ENCODE measurements around the gene TMEM239.

The TMEM239 gene

DNA sequence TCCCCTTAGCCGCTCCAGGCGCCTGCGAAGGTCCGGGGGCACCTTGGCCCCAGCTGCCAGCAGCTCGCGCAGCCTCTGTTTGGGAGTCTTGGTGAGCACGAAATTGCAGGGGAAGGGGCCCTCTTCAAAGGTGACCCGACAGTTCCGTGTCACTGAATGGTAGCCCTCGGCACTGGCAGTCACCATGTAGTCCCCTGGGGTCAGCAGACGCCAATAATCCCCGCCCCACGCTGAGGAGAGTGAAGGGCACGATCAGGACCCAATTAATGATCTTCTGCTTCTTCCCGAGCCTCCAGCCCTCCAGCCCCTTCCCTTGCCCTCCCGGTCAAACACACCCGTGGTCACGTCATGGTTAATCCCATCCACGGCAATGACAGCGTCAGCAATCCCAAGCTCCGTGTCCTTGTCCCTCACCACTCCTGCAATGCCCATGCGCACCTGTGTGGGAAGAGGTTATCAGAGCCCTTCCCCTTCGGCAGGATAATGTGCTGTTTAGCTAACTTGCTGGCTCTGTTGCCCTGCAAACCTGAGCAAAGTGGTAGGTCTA lies 21.9 kb upstream of the TMEM239 start:
- H3K27ac Mint-ChIP-seq, result no peak overlapping the region
- H3K4me1 Mint-ChIP-seq, result peaks cover 6% of the 10 kb centered on the region
- H3K36me3 Mint-ChIP-seq (ENCODE audit: low read depth), result peaks cover 65% of the 10 kb centered on the region
- TF ChIP-seq, protein P1, sequence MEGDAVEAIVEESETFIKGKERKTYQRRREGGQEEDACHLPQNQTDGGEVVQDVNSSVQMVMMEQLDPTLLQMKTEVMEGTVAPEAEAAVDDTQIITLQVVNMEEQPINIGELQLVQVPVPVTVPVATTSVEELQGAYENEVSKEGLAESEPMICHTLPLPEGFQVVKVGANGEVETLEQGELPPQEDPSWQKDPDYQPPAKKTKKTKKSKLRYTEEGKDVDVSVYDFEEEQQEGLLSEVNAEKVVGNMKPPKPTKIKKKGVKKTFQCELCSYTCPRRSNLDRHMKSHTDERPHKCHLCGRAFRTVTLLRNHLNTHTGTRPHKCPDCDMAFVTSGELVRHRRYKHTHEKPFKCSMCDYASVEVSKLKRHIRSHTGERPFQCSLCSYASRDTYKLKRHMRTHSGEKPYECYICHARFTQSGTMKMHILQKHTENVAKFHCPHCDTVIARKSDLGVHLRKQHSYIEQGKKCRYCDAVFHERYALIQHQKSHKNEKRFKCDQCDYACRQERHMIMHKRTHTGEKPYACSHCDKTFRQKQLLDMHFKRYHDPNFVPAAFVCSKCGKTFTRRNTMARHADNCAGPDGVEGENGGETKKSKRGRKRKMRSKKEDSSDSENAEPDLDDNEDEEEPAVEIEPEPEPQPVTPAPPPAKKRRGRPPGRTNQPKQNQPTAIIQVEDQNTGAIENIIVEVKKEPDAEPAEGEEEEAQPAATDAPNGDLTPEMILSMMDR (IDR thresholded peaks at IDR 0.05; ENCODE audit: unreplicated experiment in 3 of 3), result no peak
- no peak overlapping the region for H3K4me3 Mint-ChIP-seq
- H3K9me3 Mint-ChIP-seq, result peaks cover 3% of the 10 kb centered on the region
- no peaks in the 10 kb centered on the region for H3K27me3 Mint-ChIP-seq (ENCODE audit: low read depth)

GRCh38 chr20:2794866-2795447 lies 21.2 kb upstream of the TMEM239 start:
- TF ChIP-seq, protein P1 (IDR thresholded peaks at IDR 0.05; ENCODE audit: unreplicated experiment in 3 of 3), result no peak
- Mint-ChIP-seq H3K4me1 (peaks cover 13% of the 10 kb centered on the region), H3K9me3 (peaks cover 3% of the 10 kb centered on the region), H3K27ac (no peak overlapping the region), H3K27me3 (ENCODE audit: low read depth) (no peaks in the 10 kb centered on the region), H3K4me3 (no peak overlapping the region), H3K36me3 (ENCODE audit: low read depth) (peaks cover 65% of the 10 kb centered on the region)

DNA sequence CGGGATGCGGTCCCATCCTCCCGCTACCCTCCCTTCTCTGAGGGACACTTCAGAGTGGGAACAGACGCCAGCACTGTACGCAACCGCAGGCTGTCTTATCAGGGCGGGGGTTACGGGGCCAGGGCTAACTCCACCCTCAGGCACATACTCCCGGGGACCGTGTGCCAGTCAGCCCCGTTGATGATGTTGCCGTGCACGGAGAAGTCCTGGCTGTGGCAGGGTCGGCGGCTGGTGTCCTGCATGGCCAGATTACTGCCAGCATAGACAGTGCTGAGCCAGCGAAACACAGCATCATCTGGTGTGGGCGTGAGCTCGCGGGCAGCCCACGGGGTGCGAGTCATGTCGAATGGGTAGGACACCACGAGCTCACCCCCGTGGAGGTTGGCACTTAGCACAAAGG lies 20.7 kb upstream of the TMEM239 start:
- Mint-ChIP-seq H3K27me3 (ENCODE audit: low read depth) (no peaks in the 10 kb centered on the region), H3K9me3 (peaks cover under 1% of the 10 kb centered on the region), H3K4me1 (peaks cover 15% of the 10 kb centered on the region), H3K36me3 (ENCODE audit: low read depth) (peaks cover 61% of the 10 kb centered on the region), H3K27ac (no peak overlapping the region), H3K4me3 (no peak overlapping the region)
- TF ChIP-seq, protein P1 (IDR thresholded peaks at IDR 0.05; ENCODE audit: unreplicated experiment in 3 of 3), result no peak

- TF ChIP-seq, protein P1 (IDR thresholded peaks at IDR 0.05; ENCODE audit: unreplicated experiment in 3 of 3), result no peak
- Mint-ChIP-seq H3K4me1 (peaks cover 20% of the 10 kb centered on the region), H3K27ac (no peak overlapping the region), H3K4me3 (peak overlapping the region in 1 of 3 experiments; percentile 58), H3K36me3 (ENCODE audit: low read depth) (peaks cover 60% of the 10 kb centered on the region), H3K27me3 (ENCODE audit: low read depth) (peaks cover 3% of the 10 kb centered on the region), H3K9me3 (no peaks in the 10 kb centered on the region)
These were observed 20.0 kb upstream of the TMEM239 start for GRCh38 chr20:2796011-2796660.

GRCh38 chr20:2797136-2797983 lies 18.8 kb upstream of the TMEM239 start:
- Mint-ChIP-seq H3K4me3 (peak overlapping the region; percentile 74 to 100 (median 95)), H3K36me3 (ENCODE audit: low read depth) (peaks cover 56% of the 10 kb centered on the region), H3K4me1 (peaks cover 25% of the 10 kb centered on the region), H3K9me3 (no peaks in the 10 kb centered on the region), H3K27ac (peak overlapping the region in 2 of 3 experiments; percentile 53 to 57), H3K27me3 (ENCODE audit: low read depth) (peaks cover 11% of the 10 kb centered on the region)
- TF ChIP-seq, protein P1 (IDR thresholded peaks at IDR 0.05; ENCODE audit: unreplicated experiment in 3 of 3), result no peak
